K562 (cell line): ENCODE data around the gene DNAJB6. TPM values are rescaled to one million over a fixed set of nuclear protein-coding genes. Genes with fewer than 3 reads are reported as not detected.

Source experiments
- ATAC-seq: fragments of 200-7000 bp; cut with Tn5 transposase; 3 replicates; pipeline ENCODE4 v1.9.1; 2020; ENCODE audit warnings: moderate library complexity
- BruUV-seq: library from RNA; stranded (reverse); fragments of 400-500 nt; replicated peaks from 2 replicates; lab custom pipeline; 2021; lab: Mats Ljungman, UMichigan
- CTCF ChIA-PET: fragments of 300-600 bp; formaldehyde crosslinking; extraction: SDS; loops from one replicate; lab custom pipeline; 2021; ENCODE audit warnings: low intra/inter-chr PET ratio; lab: Yijun Ruan, JAX
- POLR2A ChIA-PET: fragments of 300-600, 350-650 bp; sonication (Branson Sonifier 250); formaldehyde crosslinking; extraction: SDS; loops from one replicate; lab custom pipeline; 2021; ENCODE audit warnings: antibody characterized with exemption, inconsistent platforms; lab: Yijun Ruan, JAX
- DNase-seq, 4 experiments: peaks; one replicate each; pipeline versions ENCODE4 v3.0.0 to v3.0.0-alpha.2; 2011 to 2018; ENCODE audit warnings: low spot score in 3 of 4, mixed read lengths in 3 of 4; ENCODE audit errors: extremely low read depth in 1 of 4
- FAIRE-seq: peaks from 2 replicates; lab custom pipeline; 2011; peaks lifted over from hg19 to GRCh38; lab: Jason Lieb, UNC
- H2AFZ ChIP-seq: 2 replicates; pipeline ENCODE4 v1.6.0; 2011; ENCODE audit warnings: low read depth, low read length, control low read depth, inconsistent platforms
- H3K27ac ChIP-seq: fragments of 200-600 bp; 3 replicates; pipeline ENCODE4 v1.8.0; 2011; ENCODE audit warnings: low read depth, mild to moderate bottlenecking, control low read depth, inconsistent platforms, low read length, moderate library complexity, mixed read lengths; ENCODE audit errors: extremely low read depth
- H3K27me3 ChIP-seq, 2 experiments: fragments of 300-600 bp in 1 of 2; 2 replicates in 1 of 2; 3 replicates in 1 of 2; pipeline versions ENCODE4 v1.6.0 to v1.8.0; 2011; ENCODE audit warnings: inconsistent platforms in 2 of 2, low read length in 2 of 2, mild to moderate bottlenecking in 1 of 2, mixed read lengths in 1 of 2, moderate library complexity in 1 of 2; ENCODE audit not compliant: control insufficient read depth in 2 of 2, insufficient read depth in 2 of 2
- H3K36me3 ChIP-seq: fragments of 300-600 bp; 3 replicates; pipeline ENCODE4 v1.8.0; 2011; ENCODE audit warnings: mild to moderate bottlenecking, low read length, inconsistent platforms; ENCODE audit not compliant: control insufficient read depth, insufficient read depth
- H3K4me1 ChIP-seq, 2 experiments: fragments of 200-600 bp in 1 of 2; replicated peaks in 1 of 2; 2 replicates in 1 of 2; 3 replicates in 1 of 2; pipeline versions ENCODE4 v1.5.1 to v1.8.0; 2011; ENCODE audit warnings: inconsistent platforms in 2 of 2, low read length in 2 of 2, mild to moderate bottlenecking in 1 of 2, mixed read lengths in 1 of 2, moderate library complexity in 1 of 2; ENCODE audit not compliant: control insufficient read depth in 2 of 2, insufficient read depth in 2 of 2
- H3K4me2 ChIP-seq: 2 replicates; pipeline ENCODE4 v1.6.1; 2011; ENCODE audit warnings: low read length, control low read depth, inconsistent platforms, mixed read lengths; ENCODE audit not compliant: insufficient read depth
- H3K4me3 ChIP-seq: fragments of 200-600 bp; sonication (generic), shearing (Covaris generic); 2 replicates; pipeline ENCODE4 v1.5.1; 2016; ENCODE audit warnings: control low read depth, inconsistent platforms
- H3K79me2 ChIP-seq: fragments of 200-600 bp; 3 replicates; pipeline ENCODE4 v1.8.0; 2011; ENCODE audit warnings: low read length, inconsistent platforms; ENCODE audit not compliant: control insufficient read depth, insufficient read depth
- H3K9ac ChIP-seq, 2 experiments: 2 replicates each; pipeline versions ENCODE4 v1.6.0 to v1.6.1; 2011; ENCODE audit warnings: low read depth in 2 of 2, low read length in 2 of 2, control low read depth in 1 of 2, inconsistent platforms in 1 of 2, mild to moderate bottlenecking in 1 of 2, mixed read lengths in 1 of 2; ENCODE audit not compliant: insufficient read depth in 1 of 2
- H3K9me1 ChIP-seq: one replicate; pipeline ENCODE4 v1.6.0; 2011; ENCODE audit warnings: inconsistent platforms, mild to moderate bottlenecking, low read length, moderate library complexity; ENCODE audit not compliant: control insufficient read depth, insufficient read depth
- H3K9me3 ChIP-seq: replicated peaks from 2 replicates; pipeline ENCODE4 v1.5.1; 2011; ENCODE audit warnings: low read depth, low read length, inconsistent platforms; ENCODE audit not compliant: control insufficient read depth, insufficient read depth
- H4K20me1 ChIP-seq: replicated peaks from 2 replicates; pipeline ENCODE4 v1.6.1; 2011; ENCODE audit warnings: low read length, inconsistent platforms, mixed read lengths; ENCODE audit not compliant: control insufficient read depth, insufficient read depth
- HMGN3 ChIP-seq: IDR thresholded peaks from 2 replicates; pipeline ENCODE4 v1.6.1; 2011; ENCODE audit warnings: borderline replicate concordance, low read depth, mild to moderate bottlenecking, mixed read lengths, low read length; ENCODE audit not compliant: insufficient read length; ENCODE audit errors: extremely low read depth
- NR2C1 ChIP-seq, 2 experiments: fragments of 450-650 bp; IDR thresholded peaks; 2 replicates each; pipeline ENCODE4 v1.6.1; 2017; ENCODE audit warnings: mild to moderate bottlenecking in 2 of 2, antibody characterized with exemption in 1 of 2, inconsistent platforms in 1 of 2, missing compliant biosample characterization in 1 of 2, missing genetic modification characterization in 1 of 2
- NR2F6 ChIP-seq: fragments of 450-650 bp; formaldehyde crosslinking; IDR thresholded peaks from 2 replicates; pipeline ENCODE4 v1.4.0; 2020; ENCODE audit warnings: mild to moderate bottlenecking
- POLR2G ChIP-seq: fragments of 200-400 bp; formaldehyde crosslinking; IDR thresholded peaks from 2 replicates; pipeline ENCODE4 v1.6.1; 2017; ENCODE audit warnings: low read depth, mild to moderate bottlenecking, antibody characterized with exemption, low read length, moderate library complexity
- WGBS: fragments of 100-300 bp; shearing (Covaris generic); methylation state at CpG from one replicate; pipeline ENCODE4 v1.1.6; 2016; ENCODE audit warnings: low coverage, mixed read lengths; ENCODE audit not compliant: insufficient coverage; ENCODE audit errors: missing lambda C conversion rate; 5-methylcytosine and 5-hydroxymethylcytosine counted together
- in situ Hi-C: fragments of 300-500 bp; cut with MboI; formaldehyde crosslinking; loops from 4 replicates; pipeline ENCODE4 v1.15.0; 2018; ENCODE audit warnings: inconsistent platforms, mixed read lengths
- intact Hi-C: fragments of 100-400 bp; cut with micrococcal nuclease; formaldehyde crosslinking; loops from 2 replicates; pipeline ENCODE4 v1.14.2; 2022
- polyA plus RNA-seq, 8 experiments: library from polyadenylated mRNA; depleted of rRNA in 4 of 8; stranded (reverse) in 5 of 8; unstranded in 3 of 8; fragments of >200 nt; fragmentation: Nextera tagmentation in 2 of 8; fragmentation: Illumina TruSeq in 1 of 8; extraction: Ambion mirVana in 2 of 8; extraction: Trizol in 1 of 8; gene quantifications; 2 replicates each; pipeline versions ENCODE4 v1.2.1 to v1.2.3, GENCODE V29; 2011 to 2014; ENCODE audit warnings: inconsistent platforms in 1 of 8, missing spikeins in 1 of 8
- total RNA-seq, 7 experiments: library from RNA; depleted of rRNA in 6 of 7; stranded (reverse); fragments of >200 nt in 6 of 7; fragmentation: Illumina TruSeq in 2 of 7; extraction: Trizol in 2 of 7; gene quantifications; 2 replicates each; pipeline versions ENCODE4 v1.2.1 to v1.2.3, GENCODE V29; 2011 to 2021; ENCODE audit warnings: low replicate concordance in 1 of 7
- TF ChIP-seq, protein P1 (sequence below): fragments of 250-450 bp; sonication (Bioruptor Pico); IDR thresholded peaks from 2 replicates; pipeline ENCODE4 v1.8.0; 2021; ENCODE audit warnings: moderate library complexity, mild to moderate bottlenecking, inconsistent platforms

Gene DNAJB6
- total and polyA plus RNA-seq, 9 of the 15 experiments (the other 6 are each of a cell fraction or from before 2014, with no cell fraction given): 84.5 to 158 (median 135) TPM

DNA sequence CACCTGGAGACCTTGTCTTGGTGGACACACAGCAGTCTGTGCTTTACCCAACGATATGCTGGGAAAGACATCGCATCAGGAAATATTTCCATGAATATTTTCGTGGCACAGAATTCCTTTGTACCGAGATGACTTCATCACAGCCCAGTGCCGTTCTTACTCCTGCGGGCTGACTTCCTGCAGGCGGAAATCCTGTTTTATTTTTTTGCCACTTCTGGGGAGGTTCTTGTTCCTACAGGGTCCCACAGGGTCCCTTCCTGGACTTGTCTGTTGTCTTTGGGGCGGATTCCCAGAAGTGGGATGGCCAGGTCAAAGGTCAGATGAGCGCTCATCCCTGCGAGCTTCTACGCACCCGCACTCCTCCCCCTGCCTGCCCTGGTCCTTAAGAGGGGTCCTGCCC is 86.5 kb downstream of the DNAJB6 start:
- TF ChIP-seq NR2C1 (IDR thresholded peaks at IDR 0.05): no peak; the same call in 1 of the 2 replicates
- peak; percentile 44; the same call in 1 of the 2 replicates for TF ChIP-seq NR2C1 (tag; IDR thresholded peaks at IDR 0.05)
- TF ChIP-seq, protein P1, sequence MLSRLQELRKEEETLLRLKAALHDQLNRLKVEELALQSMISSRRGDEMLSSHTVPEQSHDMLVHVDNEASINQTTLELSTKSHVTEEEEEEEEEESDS: no peak
- TF ChIP-seq, all 486 proteins: peak for 1
- POLR2A ChIA-PET: no interaction called here
- no peak for ATAC-seq
- H3K4me1 ChIP-seq: peaks cover 0 to 51% of the 10 kb centered on the region in 2 experiments; a peak in 2 of 5 replicates
- no peak for FAIRE-seq
- no peak overlapping the region for H2AFZ ChIP-seq
- peaks cover 1% of the 10 kb centered on the region; the same call in 2 of the 3 replicates for H3K36me3 ChIP-seq
- no peak overlapping the region for H3K9ac ChIP-seq
- no peak overlapping the region for H3K27ac ChIP-seq
- no peaks in the 10 kb centered on the region for H3K9me3 ChIP-seq
- 41% methylated on average over 12 of the region's 12 CpGs for WGBS
- H3K9me1 ChIP-seq: no peaks in the 10 kb centered on the region
- in situ Hi-C loops (no loop called here), intact Hi-C loops (no loop called here)
- peaks cover 20 to 29% of the 10 kb centered on the region in 2 experiments; a peak in 4 of 5 replicates for H3K27me3 ChIP-seq
- 0 out of 2 replicates have a peak, but pooled peaks cover 3% of the 10 kb centered on the region for H4K20me1 ChIP-seq
- no peaks in the 10 kb centered on the region for H3K79me2 ChIP-seq
- no peak for DNase-seq
- CTCF ChIA-PET: no interaction called here
- no peak overlapping the region for H3K4me3 ChIP-seq
- BruUV-seq: no TSS peak
- no peak overlapping the region for H3K4me2 ChIP-seq

DNA sequence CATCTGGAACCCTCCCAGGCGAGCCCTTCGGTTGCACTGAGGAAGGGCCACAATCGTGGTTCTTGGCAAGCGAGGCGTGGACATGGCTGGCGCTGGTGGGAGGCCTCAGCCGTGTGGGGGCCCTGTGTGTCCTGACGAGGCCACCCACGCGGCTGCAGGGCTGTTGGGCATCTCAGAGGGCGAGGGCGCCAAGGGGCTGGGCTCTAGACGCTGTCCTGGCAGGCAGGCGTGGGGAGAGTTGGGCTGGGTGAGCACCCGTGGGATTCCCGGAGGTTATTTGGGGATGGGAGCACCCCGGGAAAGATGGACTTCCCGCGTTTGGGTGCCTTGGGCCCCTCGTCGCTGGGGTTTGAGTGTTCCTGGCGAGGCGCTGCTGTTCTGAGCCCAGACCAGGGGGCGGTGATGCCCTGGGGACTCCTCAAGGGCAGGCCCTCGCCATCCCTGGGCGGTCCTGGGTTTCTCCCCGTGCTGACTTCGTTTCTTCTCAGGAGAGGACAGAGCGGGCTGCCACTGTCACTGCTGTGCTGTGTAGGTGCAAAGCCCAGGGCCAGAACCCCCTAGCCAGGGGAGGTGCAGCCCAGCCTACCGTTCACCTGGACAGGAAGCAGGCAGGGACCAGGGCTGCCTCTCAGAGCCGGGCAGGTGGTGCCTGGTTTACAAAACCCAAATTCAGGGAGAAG is 87.2 kb downstream of the DNAJB6 start:
- ATAC-seq (no peak), DNase-seq (no peak), FAIRE-seq (no peak)
- H3K4me3 ChIP-seq: no peak overlapping the region
- H3K9ac ChIP-seq: no peak overlapping the region
- POLR2A ChIA-PET: no interaction called here
- H3K79me2 ChIP-seq: no peaks in the 10 kb centered on the region
- no peaks in the 10 kb centered on the region; the same call in 2 of the 3 replicates for H3K36me3 ChIP-seq
- H3K4me2 ChIP-seq: no peak overlapping the region
- no TSS peak for BruUV-seq
- no peaks in the 10 kb centered on the region for H3K9me3 ChIP-seq
- in situ Hi-C loops: no loop called here
- intact Hi-C loops: no loop called here
- 37% methylated on average over 31 of the region's 31 CpGs for WGBS
- H3K9me1 ChIP-seq: no peaks in the 10 kb centered on the region
- peaks cover 0 to 56% of the 10 kb centered on the region in 2 experiments; a peak in 2 of 5 replicates for H3K4me1 ChIP-seq
- peaks cover 20 to 36% of the 10 kb centered on the region in 2 experiments; a peak in 4 of 5 replicates for H3K27me3 ChIP-seq
- 0 out of 2 replicates have a peak, but pooled peaks cover 3% of the 10 kb centered on the region for H4K20me1 ChIP-seq
- CTCF ChIA-PET: no interaction called here
- peak; percentile 57 for TF ChIP-seq POLR2G
- no peak for TF ChIP-seq NR2F6 (CRISPR knock-in tag)
- peak; percentile 21 for TF ChIP-seq HMGN3
- TF ChIP-seq, all 486 proteins: peak for 2
- Histone ChIP-seq H3K27ac (no peak overlapping the region), H2AFZ (no peak overlapping the region)
